Osteocyte (in vitro differentiated cells): ENCODE measurements around the gene PNLIPRP2. TPM values are rescaled to one million over a fixed set of nuclear protein-coding genes. Genes with fewer than 3 reads are reported as not detected.

Experiments used
- DNase-seq: peaks from one replicate; pipeline ENCODE4 v3.0.0; 2021; ENCODE audit warnings: mixed read lengths; ENCODE audit not compliant: unreplicated experiment; ENCODE audit errors: extremely low spot score
- H3K27ac Mint-ChIP-seq: one replicate; pipeline ENCODE4 v1.8.0; 2021; ENCODE audit warnings: mild to moderate bottlenecking, mixed read lengths; ENCODE audit not compliant: unreplicated experiment
- H3K27me3 Mint-ChIP-seq: one replicate; pipeline ENCODE4 v1.8.0; 2021; ENCODE audit warnings: mixed read lengths; ENCODE audit not compliant: unreplicated experiment
- H3K36me3 Mint-ChIP-seq: one replicate; pipeline ENCODE4 v1.8.0; 2021; ENCODE audit warnings: mixed read lengths; ENCODE audit not compliant: unreplicated experiment
- H3K4me1 Mint-ChIP-seq: one replicate; pipeline ENCODE4 v1.8.0; 2021; ENCODE audit warnings: mixed read lengths; ENCODE audit not compliant: unreplicated experiment
- H3K4me3 Mint-ChIP-seq: one replicate; pipeline ENCODE4 v1.8.0; 2021; ENCODE audit warnings: mild to moderate bottlenecking, moderate library complexity, mixed read lengths; ENCODE audit not compliant: unreplicated experiment
- H3K9me3 Mint-ChIP-seq: one replicate; pipeline ENCODE4 v1.8.0; 2021; ENCODE audit warnings: mixed read lengths; ENCODE audit not compliant: unreplicated experiment
- CTCF ChIP-seq: fragments of 200-600 bp; sonication (generic); IDR thresholded peaks from 2 replicates; pipeline ENCODE4 v1.5.0; 2021; ENCODE audit warnings: antibody characterized with exemption, mild to moderate bottlenecking, moderate library complexity
- total RNA-seq: library from RNA; stranded (reverse); gene quantifications from 2 replicates; pipeline ENCODE4 v1.2.1, GENCODE V29; 2021

PNLIPRP2 gene
- total RNA-seq, 1 donor from 2014 or later: not detected

GRCh38 chr10:116613471-116613870 is 7.3 kb upstream of the PNLIPRP2 start:
- no peak overlapping the region for H3K27ac Mint-ChIP-seq
- no peaks in the 10 kb centered on the region for H3K27me3 Mint-ChIP-seq
- no peak overlapping the region for H3K4me3 Mint-ChIP-seq
- H3K36me3 Mint-ChIP-seq: no peaks in the 10 kb centered on the region
- peaks cover 5% of the 10 kb centered on the region for H3K9me3 Mint-ChIP-seq
- H3K4me1 Mint-ChIP-seq: no peaks in the 10 kb centered on the region
- no peak for TF ChIP-seq CTCF
- DNase-seq: no peak

- no peak for DNase-seq
- Mint-ChIP-seq H3K27me3 (no peaks in the 10 kb centered on the region), H3K36me3 (no peaks in the 10 kb centered on the region), H3K4me1 (no peaks in the 10 kb centered on the region), H3K27ac (no peak overlapping the region), H3K4me3 (no peak overlapping the region), H3K9me3 (peaks cover 5% of the 10 kb centered on the region)
- TF ChIP-seq CTCF: no peak
These were observed 6.0 kb upstream of the PNLIPRP2 start for GRCh38 chr10:116614796-116615195.

- no peak overlapping the region for H3K4me3 Mint-ChIP-seq
- peak; percentile 73 for DNase-seq
- no peak overlapping the region for H3K27ac Mint-ChIP-seq
- peaks cover 5% of the 10 kb centered on the region for H3K9me3 Mint-ChIP-seq
- no peaks in the 10 kb centered on the region for H3K4me1 Mint-ChIP-seq
- H3K27me3 Mint-ChIP-seq: no peaks in the 10 kb centered on the region
- H3K36me3 Mint-ChIP-seq: no peaks in the 10 kb centered on the region
- no peak for TF ChIP-seq CTCF
These were observed 5.5 kb upstream of the PNLIPRP2 start for GRCh38 chr10:116615199-116615776.

- Mint-ChIP-seq H3K36me3 (no peaks in the 10 kb centered on the region), H3K4me3 (no peak overlapping the region), H3K27me3 (peaks cover under 1% of the 10 kb centered on the region), H3K4me1 (no peaks in the 10 kb centered on the region), H3K9me3 (no peaks in the 10 kb centered on the region), H3K27ac (no peak overlapping the region)
- no peak for DNase-seq
- TF ChIP-seq CTCF: no peak
These were observed 723 bp downstream of the PNLIPRP2 start for GRCh38 chr10:116621476-116621875.

GRCh38 chr10:116621934-116622655 is 1.3 kb downstream of the PNLIPRP2 start:
- no peaks in the 10 kb centered on the region for H3K36me3 Mint-ChIP-seq
- H3K9me3 Mint-ChIP-seq: no peaks in the 10 kb centered on the region
- TF ChIP-seq CTCF: no peak
- H3K27ac Mint-ChIP-seq: no peak overlapping the region
- peaks cover 3% of the 10 kb centered on the region for H3K27me3 Mint-ChIP-seq
- no peaks in the 10 kb centered on the region for H3K4me1 Mint-ChIP-seq
- DNase-seq: no peak
- H3K4me3 Mint-ChIP-seq: no peak overlapping the region
